Sigmoid colon (tissue), 4 donors: Measurements from ENCODE around the gene FXYD2.

Experiments
- POLR2A ChIP-seq, 2 donors: fragments of 450-650 bp; IDR thresholded peaks; one replicate each; pipeline ENCODE4 v1.6.1; 2016; ENCODE audit warnings: antibody characterized with exemption in 2 of 2, mild to moderate bottlenecking in 2 of 2, moderate library complexity in 2 of 2
- POLR2AphosphoS5 ChIP-seq, 4 donors: sonication (generic); formaldehyde crosslinking; IDR thresholded peaks; one replicate each; pipeline ENCODE4 v1.6.1; 2017; ENCODE audit warnings: antibody characterized with exemption in 4 of 4
- TF ChIP-seq, protein P1 (sequence below), 4 experiments: fragments of 450-650 bp in 3 of 4; fragments of 200-600 bp in 1 of 4; IDR thresholded peaks; one replicate each; pipeline ENCODE4 v1.5.1; 2016 to 2019; ENCODE audit warnings: antibody characterized with exemption in 4 of 4, mild to moderate bottlenecking in 3 of 4, moderate library complexity in 2 of 4

DNA sequence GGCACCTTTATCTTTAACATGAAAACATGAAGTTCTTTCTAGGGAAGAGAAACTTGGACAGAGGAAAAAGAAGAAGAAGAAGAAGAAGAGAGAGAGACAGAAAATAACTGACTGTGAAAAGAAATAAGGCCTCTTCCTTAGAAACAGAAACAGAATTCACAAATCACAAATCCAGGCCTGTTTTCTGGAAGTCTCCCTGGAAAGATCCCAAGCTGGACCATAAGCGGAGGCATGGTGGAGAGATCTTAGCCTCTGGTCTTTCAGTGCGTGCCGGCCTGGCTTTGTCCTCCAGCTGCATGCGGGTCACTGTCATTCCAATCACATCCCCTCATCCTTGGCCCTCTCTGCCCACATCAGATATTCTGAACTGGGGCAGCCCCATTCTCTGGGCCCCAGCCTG is 45.1 kb upstream of the FXYD2 start:
- TF ChIP-seq POLR2AphosphoS5 (IDR thresholded peaks at IDR 0.05) (no peak), POLR2A (IDR thresholded peaks at IDR 0.05) (no peak)
- TF ChIP-seq, protein P1, sequence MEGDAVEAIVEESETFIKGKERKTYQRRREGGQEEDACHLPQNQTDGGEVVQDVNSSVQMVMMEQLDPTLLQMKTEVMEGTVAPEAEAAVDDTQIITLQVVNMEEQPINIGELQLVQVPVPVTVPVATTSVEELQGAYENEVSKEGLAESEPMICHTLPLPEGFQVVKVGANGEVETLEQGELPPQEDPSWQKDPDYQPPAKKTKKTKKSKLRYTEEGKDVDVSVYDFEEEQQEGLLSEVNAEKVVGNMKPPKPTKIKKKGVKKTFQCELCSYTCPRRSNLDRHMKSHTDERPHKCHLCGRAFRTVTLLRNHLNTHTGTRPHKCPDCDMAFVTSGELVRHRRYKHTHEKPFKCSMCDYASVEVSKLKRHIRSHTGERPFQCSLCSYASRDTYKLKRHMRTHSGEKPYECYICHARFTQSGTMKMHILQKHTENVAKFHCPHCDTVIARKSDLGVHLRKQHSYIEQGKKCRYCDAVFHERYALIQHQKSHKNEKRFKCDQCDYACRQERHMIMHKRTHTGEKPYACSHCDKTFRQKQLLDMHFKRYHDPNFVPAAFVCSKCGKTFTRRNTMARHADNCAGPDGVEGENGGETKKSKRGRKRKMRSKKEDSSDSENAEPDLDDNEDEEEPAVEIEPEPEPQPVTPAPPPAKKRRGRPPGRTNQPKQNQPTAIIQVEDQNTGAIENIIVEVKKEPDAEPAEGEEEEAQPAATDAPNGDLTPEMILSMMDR (IDR thresholded peaks at IDR 0.05) = no peak
